ENCODE data around the gene SMIM9. TPM values are rescaled to one million over a fixed set of nuclear protein-coding genes. Genes with fewer than 3 reads are reported as not detected.

SMIM9 gene
- total RNA-seq, 1 donor from 2014 or later: not detected

DNA sequence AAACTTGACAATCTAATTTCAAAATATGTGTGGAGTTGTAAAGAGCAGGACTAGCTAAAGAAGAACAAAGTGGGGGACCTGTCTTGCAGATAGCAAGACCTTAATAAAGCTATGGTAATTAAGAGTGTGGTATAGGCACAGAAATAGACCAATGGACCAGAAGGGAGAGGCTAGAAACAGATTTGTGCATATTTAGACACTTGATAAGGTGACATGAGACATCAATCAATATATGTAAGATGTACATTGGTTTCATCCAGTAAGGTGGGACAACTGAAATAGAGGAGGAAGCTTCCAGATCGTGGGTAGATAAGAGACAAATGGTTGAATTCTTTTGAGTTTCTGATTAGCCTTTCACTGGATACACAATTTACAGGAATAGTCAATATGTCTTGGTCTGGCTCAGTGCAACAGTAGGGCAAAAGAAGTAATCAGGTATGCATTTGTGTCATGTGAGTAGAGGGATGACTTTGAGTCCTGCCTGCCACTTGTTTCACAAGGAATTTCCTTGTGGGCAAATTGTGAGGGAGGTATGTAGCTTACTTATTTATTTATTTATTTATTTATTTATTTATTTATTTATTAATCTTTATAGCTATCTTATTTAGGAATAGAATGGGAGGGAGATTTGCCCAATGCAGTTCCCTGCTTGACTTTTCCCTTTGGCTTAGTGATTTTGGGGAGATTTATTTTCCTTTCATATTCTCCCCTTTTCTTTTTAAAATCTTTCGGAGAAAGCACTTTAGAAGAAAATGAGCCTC lies 21.9 kb downstream of the SMIM9 start:
- TF ChIP-seq, protein P1, sequence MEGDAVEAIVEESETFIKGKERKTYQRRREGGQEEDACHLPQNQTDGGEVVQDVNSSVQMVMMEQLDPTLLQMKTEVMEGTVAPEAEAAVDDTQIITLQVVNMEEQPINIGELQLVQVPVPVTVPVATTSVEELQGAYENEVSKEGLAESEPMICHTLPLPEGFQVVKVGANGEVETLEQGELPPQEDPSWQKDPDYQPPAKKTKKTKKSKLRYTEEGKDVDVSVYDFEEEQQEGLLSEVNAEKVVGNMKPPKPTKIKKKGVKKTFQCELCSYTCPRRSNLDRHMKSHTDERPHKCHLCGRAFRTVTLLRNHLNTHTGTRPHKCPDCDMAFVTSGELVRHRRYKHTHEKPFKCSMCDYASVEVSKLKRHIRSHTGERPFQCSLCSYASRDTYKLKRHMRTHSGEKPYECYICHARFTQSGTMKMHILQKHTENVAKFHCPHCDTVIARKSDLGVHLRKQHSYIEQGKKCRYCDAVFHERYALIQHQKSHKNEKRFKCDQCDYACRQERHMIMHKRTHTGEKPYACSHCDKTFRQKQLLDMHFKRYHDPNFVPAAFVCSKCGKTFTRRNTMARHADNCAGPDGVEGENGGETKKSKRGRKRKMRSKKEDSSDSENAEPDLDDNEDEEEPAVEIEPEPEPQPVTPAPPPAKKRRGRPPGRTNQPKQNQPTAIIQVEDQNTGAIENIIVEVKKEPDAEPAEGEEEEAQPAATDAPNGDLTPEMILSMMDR (conservative IDR thresholded peaks at IDR 0.05): no peak
- Mint-ChIP-seq H3K36me3 (ENCODE audit: low read depth) (peaks cover 4% of the 10 kb centered on the region), H3K27me3 (ENCODE audit: low read depth) (peaks cover 50% of the 10 kb centered on the region), H3K27ac (ENCODE audit: unreplicated experiment) (no peak overlapping the region), H3K4me3 (no peak overlapping the region), H3K4me1 (no peaks in the 10 kb centered on the region), H3K9me3 (peaks cover 10% of the 10 kb centered on the region)
- DNase-seq (ENCODE audit: low read depth, low spot score): no peak

DNA sequence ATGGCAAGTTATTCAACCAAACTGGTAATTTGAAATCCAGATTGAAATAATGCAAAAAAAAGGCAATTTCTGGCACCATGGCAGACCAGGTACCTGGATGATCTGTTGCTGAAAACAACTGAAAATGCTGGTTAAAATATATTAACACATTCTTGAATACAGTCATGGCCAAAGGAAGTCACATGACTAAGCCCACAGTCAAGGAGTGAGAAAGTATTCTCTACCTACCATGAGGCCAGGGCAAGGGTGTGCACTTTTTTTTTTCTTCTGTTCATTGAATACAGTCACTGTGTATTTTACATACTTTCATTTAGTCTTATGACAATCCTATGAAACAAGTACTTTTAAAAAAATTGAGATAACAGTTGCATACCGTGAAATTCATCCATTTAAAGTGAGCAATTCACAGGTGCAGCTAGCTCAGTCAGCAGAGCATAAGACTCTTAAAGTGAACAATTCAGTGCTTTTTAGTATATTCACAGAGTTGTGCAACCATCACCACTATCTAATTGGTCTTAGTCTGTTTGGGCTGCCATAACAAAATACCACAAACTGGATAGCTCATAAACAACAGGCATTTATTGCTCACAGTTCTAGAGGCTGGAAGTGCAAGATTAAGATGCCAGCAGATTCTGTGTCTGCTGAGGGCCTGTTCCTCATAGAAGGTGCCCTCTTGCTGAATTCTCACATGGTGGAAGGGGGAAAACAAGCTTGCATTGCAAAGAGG lies 24.4 kb downstream of the SMIM9 start:
- Mint-ChIP-seq H3K4me3 (no peak overlapping the region), H3K4me1 (peaks cover 7% of the 10 kb centered on the region), H3K27me3 (ENCODE audit: low read depth) (peaks cover 62% of the 10 kb centered on the region), H3K27ac (ENCODE audit: unreplicated experiment) (no peak overlapping the region), H3K36me3 (ENCODE audit: low read depth) (peaks cover 3% of the 10 kb centered on the region), H3K9me3 (peaks cover 16% of the 10 kb centered on the region)
- DNase-seq (ENCODE audit: low read depth, low spot score): no peak
- TF ChIP-seq, protein P1 (conservative IDR thresholded peaks at IDR 0.05): no peak

DNA sequence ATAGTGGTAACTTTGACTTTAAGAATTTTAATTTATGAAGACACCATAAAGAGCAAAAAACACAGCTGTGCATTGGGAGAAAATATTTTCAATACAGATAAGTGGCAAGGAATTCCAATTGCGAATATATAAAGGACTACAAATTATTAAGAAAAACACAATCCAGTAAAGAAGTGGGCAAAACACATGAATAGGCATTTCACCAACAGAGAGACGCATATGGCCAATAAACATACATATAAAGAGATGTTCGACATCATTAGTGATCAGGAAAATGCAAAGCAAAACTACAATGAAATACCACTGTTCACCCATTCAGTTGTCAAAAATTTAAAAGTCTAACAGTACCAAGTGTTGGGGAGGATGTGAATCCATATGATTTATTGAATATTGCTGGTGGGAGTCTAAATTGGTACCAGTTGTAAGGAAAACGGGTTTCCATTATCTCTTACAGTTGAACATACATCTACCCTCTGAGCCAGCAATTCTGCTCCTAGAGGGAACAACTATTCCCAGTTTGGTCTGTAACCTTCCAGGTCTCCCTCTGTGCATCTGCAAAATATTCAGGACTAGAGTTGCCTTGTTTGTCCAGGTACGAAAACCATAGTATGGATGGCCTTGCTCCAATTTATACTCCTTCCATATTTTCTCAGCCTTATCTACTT lies 27.5 kb downstream of the SMIM9 start:
- H3K4me3 Mint-ChIP-seq: no peak overlapping the region
- peaks cover 66% of the 10 kb centered on the region for H3K27me3 Mint-ChIP-seq (ENCODE audit: low read depth)

DNA sequence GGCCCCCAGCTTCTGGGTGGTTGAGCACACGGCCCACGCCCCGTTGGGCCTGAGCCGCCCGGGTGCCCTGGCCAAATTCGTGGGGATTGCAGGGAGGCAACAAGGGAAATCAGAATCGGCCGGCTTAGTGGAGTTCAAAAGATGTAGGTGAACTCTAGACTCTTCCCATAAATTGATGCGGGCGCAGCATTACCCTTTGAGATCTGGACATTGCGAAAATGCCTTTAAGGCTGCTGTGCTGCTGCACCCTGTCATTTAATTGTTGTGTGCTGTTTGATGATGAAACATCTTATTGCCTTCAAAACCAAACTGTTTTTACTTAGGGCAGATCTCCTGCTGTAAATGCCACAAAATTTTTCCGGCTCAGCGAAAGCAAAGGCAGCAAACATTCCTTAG lies 28.8 kb downstream of the SMIM9 start:
- DNase-seq (ENCODE audit: low read depth, low spot score): no peak
- peaks cover 16% of the 10 kb centered on the region for H3K9me3 Mint-ChIP-seq
- peaks cover 69% of the 10 kb centered on the region for H3K27me3 Mint-ChIP-seq (ENCODE audit: low read depth)
- peaks cover 3% of the 10 kb centered on the region for H3K36me3 Mint-ChIP-seq (ENCODE audit: low read depth)
- H3K4me1 Mint-ChIP-seq: peaks cover 18% of the 10 kb centered on the region
- H3K27ac Mint-ChIP-seq (ENCODE audit: unreplicated experiment): no peak overlapping the region
- TF ChIP-seq, protein P1 (conservative IDR thresholded peaks at IDR 0.05): no peak
- peak overlapping the region; percentile 86 for H3K4me3 Mint-ChIP-seq

More for the DNA sequence above, 27.5 kb downstream of the SMIM9 start:
- peaks cover 14% of the 10 kb centered on the region for H3K4me1 Mint-ChIP-seq
- peaks cover 3% of the 10 kb centered on the region for H3K36me3 Mint-ChIP-seq (ENCODE audit: low read depth)
- H3K27ac Mint-ChIP-seq (ENCODE audit: unreplicated experiment): no peak overlapping the region
- TF ChIP-seq, protein P1 (conservative IDR thresholded peaks at IDR 0.05): no peak
- DNase-seq (ENCODE audit: low read depth, low spot score): no peak
- H3K9me3 Mint-ChIP-seq: peaks cover 16% of the 10 kb centered on the region

DNA sequence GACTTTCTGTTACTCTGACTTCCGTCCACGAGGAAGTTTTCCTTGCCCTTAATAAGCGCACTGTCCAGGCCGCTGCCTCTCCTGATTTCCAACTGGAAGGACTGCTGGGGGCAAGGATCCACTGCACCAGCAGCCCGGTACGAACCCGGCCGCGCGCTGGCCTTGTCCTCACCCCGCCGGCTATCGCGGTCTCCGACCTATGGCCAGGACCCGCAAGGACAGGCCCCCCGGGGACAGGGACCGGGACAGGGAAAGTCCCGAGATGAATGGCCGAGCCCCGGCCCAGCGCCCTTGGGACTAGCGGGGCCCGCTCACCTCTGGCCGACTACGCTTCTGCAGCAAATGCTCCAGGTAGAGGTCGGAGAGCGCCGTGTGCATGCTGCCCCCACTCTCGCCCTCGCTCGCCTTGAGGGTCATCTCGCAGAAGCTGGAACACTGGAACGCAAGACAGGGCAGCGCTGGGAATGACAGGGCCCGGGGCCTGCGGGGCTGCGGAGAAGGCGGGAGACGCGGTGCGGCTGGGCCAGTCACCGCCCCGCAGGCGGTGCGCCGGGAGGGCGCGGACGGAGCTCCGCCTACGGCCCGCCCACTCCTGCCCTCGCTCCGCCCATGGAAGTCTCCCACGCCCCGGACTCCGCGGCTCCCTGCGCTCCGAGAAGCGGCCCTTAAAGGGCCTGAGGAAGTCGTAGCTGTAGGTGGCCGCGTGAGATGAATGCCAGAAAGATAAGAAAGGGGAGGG lies 29.3 kb downstream of the SMIM9 start, which contains the start of gene MPP1:
Gene MPP1, minus strand, starts transcription at position 529 of the 739 bp plus-strand sequence. Its CDS starts 112 bp downstream, at position 417.
- Mint-ChIP-seq H3K27me3 (ENCODE audit: low read depth) (peaks cover 68% of the 10 kb centered on the region), H3K4me1 (peaks cover 22% of the 10 kb centered on the region), H3K4me3 (peak within 1 kb of the TSS; percentile 86), H3K27ac (ENCODE audit: unreplicated experiment) (no peak within 1 kb of the TSS), H3K36me3 (ENCODE audit: low read depth) (peaks cover 3% of the 10 kb centered on the region), H3K9me3 (peaks cover 16% of the 10 kb centered on the region)
- TF ChIP-seq, protein P1 (conservative IDR thresholded peaks at IDR 0.05): no peak
- DNase-seq (ENCODE audit: low read depth, low spot score): peak; percentile 59
